Activated T-helper 17 cell treated with anti-CD3 and anti-CD28 coated beads, Interleukin-2, amount 50 U/mL, for 72 hours (primary cell): ENCODE measurements around the gene LRP1B. TPM values are rescaled to one million over a fixed set of nuclear protein-coding genes. Genes with fewer than 3 reads are reported as not detected.

Source experiments
- ATAC-seq: fragments of 150-1000 bp; cut with Tn5 transposase; replicated peaks from 2 replicates; pipeline ENCODE4 v1.10.0; 2021; ENCODE audit warnings: mild to moderate bottlenecking, moderate library complexity
- H3K27ac Mint-ChIP-seq: one replicate; pipeline ENCODE4 v1.8.0; 2022; ENCODE audit warnings: mixed read lengths
- H3K27me3 Mint-ChIP-seq: one replicate; pipeline ENCODE4 v1.8.0; 2022; ENCODE audit warnings: mixed read lengths
- H3K36me3 Mint-ChIP-seq: one replicate; pipeline ENCODE4 v1.8.0; 2022; ENCODE audit warnings: low read depth, mild to moderate bottlenecking, mixed read lengths
- H3K4me1 Mint-ChIP-seq: one replicate; pipeline ENCODE4 v1.8.0; 2022; ENCODE audit warnings: mixed read lengths
- H3K4me3 Mint-ChIP-seq: one replicate; pipeline ENCODE4 v1.8.0; 2022; ENCODE audit warnings: mild to moderate bottlenecking, mixed read lengths
- H3K9me3 Mint-ChIP-seq: one replicate; pipeline ENCODE4 v1.8.0; 2022; ENCODE audit warnings: mixed read lengths
- total RNA-seq, 2 donors: library from RNA; stranded (reverse); gene quantifications; one replicate each; pipeline ENCODE4 v1.2.3, GENCODE V29; 2022

LRP1B gene
- total RNA-seq = not detected

DNA sequence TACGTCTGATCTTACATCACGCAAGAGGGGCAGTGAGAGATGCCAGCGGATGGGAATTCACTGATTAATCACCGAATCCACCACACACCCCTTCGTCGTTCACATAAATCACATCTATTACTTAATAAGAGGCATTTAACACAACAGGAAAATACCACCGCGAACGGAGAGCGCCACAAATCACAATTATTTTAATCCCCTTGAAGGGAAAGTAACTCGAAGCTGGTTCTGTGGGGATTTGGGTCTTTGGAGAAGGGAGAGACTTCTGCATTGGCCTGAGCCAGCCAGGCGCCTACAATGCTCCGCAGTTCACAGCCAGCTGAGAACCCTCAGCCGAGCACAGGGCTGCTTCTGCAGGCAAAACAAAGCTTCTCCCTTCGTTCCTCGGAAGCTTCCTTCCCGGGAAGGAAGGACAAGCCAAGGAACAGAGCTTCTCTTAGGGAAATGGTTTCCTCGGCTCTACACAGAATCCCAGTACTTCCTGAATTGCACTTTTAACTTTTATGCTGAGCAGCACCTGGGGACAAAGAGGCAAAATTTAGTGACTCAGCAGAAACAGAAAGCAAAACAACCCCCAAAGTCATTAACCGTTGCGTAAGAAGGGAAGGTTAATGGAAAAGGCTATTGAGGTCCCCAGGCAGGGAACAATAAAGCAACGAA lies at the start of gene LRP1B:
TSS of gene LRP1B (minus strand) at position 7 of the 660 bp plus-strand sequence. CDS start 287 bp downstream, outside the sequence.
- no peak within 1 kb of the TSS for H3K4me3 Mint-ChIP-seq
- H3K36me3 Mint-ChIP-seq = no peaks in the 10 kb centered on the region
- H3K27ac Mint-ChIP-seq = no peak within 1 kb of the TSS
- H3K27me3 Mint-ChIP-seq = peaks cover 15% of the 10 kb centered on the region
- H3K9me3 Mint-ChIP-seq = peaks cover 11% of the 10 kb centered on the region
- no peak for ATAC-seq
- H3K4me1 Mint-ChIP-seq = no peaks in the 10 kb centered on the region

DNA sequence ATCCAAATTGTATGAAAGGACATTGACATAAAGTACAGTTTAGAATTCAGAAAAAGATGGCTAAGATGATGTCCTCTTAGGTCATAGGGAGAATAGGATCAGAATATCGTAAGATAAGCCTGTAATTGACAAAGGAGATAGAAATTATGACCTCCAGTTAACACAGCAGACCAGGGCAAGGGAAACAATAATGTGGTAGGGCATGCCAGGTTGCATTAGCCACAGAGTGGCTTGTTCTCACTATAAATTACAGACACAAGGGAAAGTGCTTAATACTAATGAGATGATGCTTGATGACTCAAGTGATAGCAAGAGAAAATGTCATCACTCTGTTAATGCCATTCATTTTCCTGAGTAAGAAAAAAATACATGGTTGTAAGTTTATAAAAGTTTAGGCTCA lies 48.9 kb upstream of the LRP1B start:
- no peak for ATAC-seq
- Mint-ChIP-seq H3K27ac (no peak overlapping the region), H3K4me3 (no peak overlapping the region), H3K27me3 (no peaks in the 10 kb centered on the region), H3K4me1 (no peaks in the 10 kb centered on the region), H3K9me3 (peaks cover 10% of the 10 kb centered on the region), H3K36me3 (no peaks in the 10 kb centered on the region)

DNA sequence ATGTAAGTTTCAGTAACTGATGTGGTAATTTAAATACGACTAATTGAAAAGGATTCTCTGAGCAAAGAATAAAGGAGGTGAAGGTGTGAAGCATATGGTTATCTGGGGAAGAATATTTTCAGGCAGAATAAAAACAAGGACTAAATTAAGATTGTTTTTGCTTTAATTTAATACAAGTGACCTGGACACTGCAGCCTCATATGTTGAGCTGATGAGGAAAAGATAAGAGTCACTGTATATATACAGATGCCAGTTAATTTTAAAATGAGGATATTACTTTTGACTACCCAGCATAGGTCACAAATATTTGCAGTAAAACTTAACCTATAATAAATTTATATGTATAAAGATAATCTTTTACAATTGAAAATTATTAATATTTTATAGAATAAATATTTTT lies 47.8 kb upstream of the LRP1B start:
- H3K9me3 Mint-ChIP-seq = peaks cover 10% of the 10 kb centered on the region

DNA sequence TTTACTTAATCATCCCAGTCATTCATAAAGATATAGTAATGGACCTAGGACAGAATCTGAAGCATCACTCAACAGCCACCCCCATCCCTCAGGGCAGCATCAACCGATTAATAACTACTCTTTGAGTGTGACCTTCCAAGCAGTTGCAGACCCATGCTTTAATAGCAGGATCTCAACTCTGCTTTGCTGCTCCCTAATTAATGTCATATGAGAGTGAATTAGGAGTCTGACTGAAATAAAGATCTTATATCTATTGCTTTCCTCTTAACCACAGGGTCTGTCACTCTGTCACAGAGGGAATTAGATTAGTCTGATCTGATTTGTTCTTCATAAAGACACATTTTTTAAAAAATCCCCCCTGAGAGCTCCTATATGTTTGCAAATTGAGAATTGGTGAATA lies 46.1 kb upstream of the LRP1B start:
- no peak for ATAC-seq
- H3K36me3 Mint-ChIP-seq = no peaks in the 10 kb centered on the region
- no peak overlapping the region for H3K4me3 Mint-ChIP-seq
- H3K27ac Mint-ChIP-seq = no peak overlapping the region
- H3K27me3 Mint-ChIP-seq = no peaks in the 10 kb centered on the region
- no peaks in the 10 kb centered on the region for H3K4me1 Mint-ChIP-seq
- H3K9me3 Mint-ChIP-seq = peaks cover 8% of the 10 kb centered on the region

More for the DNA sequence above, 47.8 kb upstream of the LRP1B start:
- Mint-ChIP-seq H3K27ac (no peak overlapping the region), H3K4me1 (no peaks in the 10 kb centered on the region), H3K36me3 (no peaks in the 10 kb centered on the region), H3K27me3 (no peaks in the 10 kb centered on the region), H3K4me3 (no peak overlapping the region)
- no peak for ATAC-seq

DNA sequence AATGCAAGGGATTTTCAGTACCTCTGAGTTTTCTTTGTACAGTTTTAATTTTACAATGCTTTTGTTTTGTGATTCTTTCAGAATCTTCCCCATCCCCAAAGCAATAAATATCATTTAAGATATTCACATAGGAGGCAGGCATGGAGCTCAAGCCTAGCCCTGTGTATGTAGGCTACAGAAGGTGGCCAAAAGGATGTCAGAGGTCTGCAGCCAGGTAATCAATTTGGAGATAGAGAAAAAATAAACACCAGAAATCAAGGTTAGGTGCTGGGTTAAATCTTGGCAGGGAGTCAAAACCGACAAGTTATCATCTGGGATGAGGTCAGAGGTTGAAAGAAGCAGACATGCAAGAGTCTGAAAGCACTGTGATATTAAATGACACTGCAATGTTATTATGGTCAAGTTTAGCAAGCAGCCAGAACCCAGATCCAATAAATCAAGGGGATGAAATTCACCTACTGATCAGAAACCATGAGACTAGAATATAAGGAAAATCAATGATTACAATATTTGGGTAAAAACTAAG lies 45.1 kb upstream of the LRP1B start:
- Mint-ChIP-seq H3K27me3 (no peaks in the 10 kb centered on the region), H3K4me3 (no peak overlapping the region), H3K27ac (no peak overlapping the region), H3K36me3 (no peaks in the 10 kb centered on the region), H3K4me1 (no peaks in the 10 kb centered on the region), H3K9me3 (peaks cover 16% of the 10 kb centered on the region)
- ATAC-seq = no peak

DNA sequence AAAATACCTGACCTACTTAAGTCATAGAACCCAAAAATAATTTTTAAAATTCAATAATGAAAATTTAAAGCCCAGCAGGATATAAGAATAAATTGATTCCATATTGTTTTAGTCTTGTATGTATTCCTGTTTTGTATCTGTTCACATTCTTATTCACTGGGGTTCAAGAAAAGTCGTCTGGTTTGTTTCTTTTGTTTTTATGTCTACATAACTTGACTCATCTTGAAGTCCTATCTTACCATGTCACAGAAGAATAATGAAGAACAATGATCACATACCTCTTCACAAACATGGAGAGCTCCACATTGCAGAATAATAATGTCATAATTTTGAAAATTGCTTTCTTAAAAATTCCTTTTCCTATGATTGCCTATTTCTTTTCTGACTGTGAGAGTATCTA lies 43.4 kb upstream of the LRP1B start:
- Mint-ChIP-seq H3K4me3 (no peak overlapping the region), H3K27ac (no peak overlapping the region)
- ATAC-seq = no peak

DNA sequence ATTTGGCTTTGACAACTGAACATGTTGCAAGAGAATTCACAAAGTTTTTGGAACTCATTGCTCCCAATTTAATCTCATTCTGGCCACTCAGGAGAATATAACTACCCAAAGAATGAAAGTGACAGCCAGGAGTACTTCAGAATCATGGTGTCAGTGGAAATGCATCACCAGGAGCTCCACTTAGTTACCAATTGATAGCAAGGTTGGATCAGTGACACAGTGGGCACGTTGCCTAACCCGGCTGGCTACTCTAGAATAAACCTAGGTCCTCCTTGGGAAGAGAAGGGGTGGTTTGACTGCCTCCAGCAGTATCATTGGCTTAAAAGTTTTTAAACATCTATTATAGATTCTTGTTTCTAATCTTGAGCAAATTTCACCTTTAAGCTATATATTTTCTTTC lies 40.0 kb upstream of the LRP1B start:
- Mint-ChIP-seq H3K27ac (no peak overlapping the region), H3K4me1 (no peaks in the 10 kb centered on the region), H3K4me3 (no peak overlapping the region), H3K9me3 (peaks cover 12% of the 10 kb centered on the region), H3K36me3 (no peaks in the 10 kb centered on the region), H3K27me3 (no peaks in the 10 kb centered on the region)
- no peak for ATAC-seq

More for the DNA sequence above, 43.4 kb upstream of the LRP1B start:
- Mint-ChIP-seq H3K4me1 (no peaks in the 10 kb centered on the region), H3K27me3 (no peaks in the 10 kb centered on the region), H3K36me3 (no peaks in the 10 kb centered on the region), H3K9me3 (peaks cover 11% of the 10 kb centered on the region)

DNA sequence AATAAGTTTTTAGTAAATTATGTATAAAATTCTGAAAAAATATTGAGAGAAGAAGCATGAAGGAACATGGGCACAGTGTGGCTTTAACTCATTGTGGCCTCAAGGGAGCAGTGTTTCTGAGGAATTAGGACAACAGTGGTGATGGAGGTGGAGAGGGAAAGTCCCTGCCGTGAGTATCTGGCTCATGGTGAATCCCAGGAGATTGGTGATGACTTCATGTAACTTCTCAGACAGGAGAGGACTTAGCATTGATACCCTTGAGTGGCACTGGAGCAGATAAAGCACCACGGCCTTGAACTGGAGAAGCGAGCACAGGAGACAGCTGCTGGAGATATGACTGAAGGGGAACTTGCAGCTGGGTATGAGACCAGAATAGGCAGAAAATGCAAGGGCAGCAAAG lies 35.0 kb upstream of the LRP1B start:
- Mint-ChIP-seq H3K9me3 (peaks cover 13% of the 10 kb centered on the region), H3K27me3 (no peaks in the 10 kb centered on the region), H3K36me3 (no peaks in the 10 kb centered on the region), H3K4me3 (no peak overlapping the region), H3K4me1 (no peaks in the 10 kb centered on the region), H3K27ac (no peak overlapping the region)
- no peak for ATAC-seq

DNA sequence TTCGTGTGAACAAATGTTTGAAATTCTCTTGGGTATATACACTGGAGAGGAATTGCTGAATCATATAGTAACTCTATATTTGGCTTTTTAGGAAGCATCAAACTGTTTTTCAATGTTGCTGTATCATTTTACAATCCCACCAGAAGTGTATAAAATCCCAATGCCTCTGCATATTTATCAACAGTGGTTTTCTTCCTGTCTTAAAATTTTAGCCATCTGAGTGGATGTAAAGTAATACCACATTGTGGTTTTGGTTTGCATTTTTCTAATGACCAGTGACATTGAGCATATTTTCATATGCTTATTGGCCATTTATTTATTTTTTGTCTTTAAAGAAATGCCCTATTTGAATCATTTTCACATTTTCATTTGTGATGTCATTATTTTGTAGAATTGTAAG lies 22.8 kb upstream of the LRP1B start:
- H3K4me1 Mint-ChIP-seq = no peaks in the 10 kb centered on the region
- no peak overlapping the region for H3K4me3 Mint-ChIP-seq
- H3K27me3 Mint-ChIP-seq = no peaks in the 10 kb centered on the region
- H3K9me3 Mint-ChIP-seq = peaks cover 4% of the 10 kb centered on the region
- H3K27ac Mint-ChIP-seq = no peak overlapping the region
- ATAC-seq = no peak
- no peaks in the 10 kb centered on the region for H3K36me3 Mint-ChIP-seq

DNA sequence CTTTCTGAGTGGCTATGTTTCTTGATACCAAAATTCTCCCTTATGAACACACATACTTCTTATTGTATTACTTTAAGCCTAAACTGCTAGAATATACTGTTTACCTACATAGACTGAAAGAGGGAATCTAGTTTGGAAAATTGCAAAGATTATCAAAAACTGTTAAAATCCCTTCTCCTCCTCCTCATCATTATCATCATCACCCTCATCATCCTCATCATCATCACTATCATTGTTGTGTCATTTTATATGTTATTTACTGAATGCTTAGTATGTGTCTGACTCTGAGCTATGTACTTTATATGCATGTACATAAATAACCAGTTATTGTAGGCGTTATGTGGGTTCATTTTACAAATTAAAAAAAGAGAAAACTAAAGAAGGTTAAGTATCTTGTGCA lies 19.6 kb upstream of the LRP1B start:
- no peaks in the 10 kb centered on the region for H3K27me3 Mint-ChIP-seq
- no peaks in the 10 kb centered on the region for H3K4me1 Mint-ChIP-seq
- no peak overlapping the region for H3K4me3 Mint-ChIP-seq
- ATAC-seq = no peak
- H3K9me3 Mint-ChIP-seq = no peaks in the 10 kb centered on the region
- no peak overlapping the region for H3K27ac Mint-ChIP-seq
- H3K36me3 Mint-ChIP-seq = no peaks in the 10 kb centered on the region

DNA sequence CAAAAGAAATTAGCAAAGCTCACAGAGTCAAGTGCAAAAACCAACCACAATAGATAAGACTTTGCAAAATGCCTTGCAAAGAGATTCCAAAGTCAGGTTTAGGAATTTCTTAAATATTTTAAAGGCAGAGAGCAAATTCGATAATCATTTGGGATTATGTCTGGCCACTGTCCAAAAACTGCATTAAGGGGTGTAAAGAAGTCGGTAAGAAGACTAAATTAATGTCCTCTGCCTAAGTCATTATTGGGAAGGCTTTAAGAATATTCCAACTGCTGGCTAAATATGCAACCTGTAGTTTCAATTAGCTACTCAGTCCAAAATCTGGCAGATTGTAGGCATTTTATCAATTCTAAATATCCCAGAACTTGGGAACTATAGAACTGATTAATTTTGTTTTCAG lies 13.7 kb upstream of the LRP1B start:
- no peak overlapping the region for H3K4me3 Mint-ChIP-seq
- ATAC-seq = no peak
- H3K4me1 Mint-ChIP-seq = no peaks in the 10 kb centered on the region
- no peak overlapping the region for H3K27ac Mint-ChIP-seq
- H3K9me3 Mint-ChIP-seq = no peaks in the 10 kb centered on the region
- no peaks in the 10 kb centered on the region for H3K27me3 Mint-ChIP-seq
- H3K36me3 Mint-ChIP-seq = no peaks in the 10 kb centered on the region

DNA sequence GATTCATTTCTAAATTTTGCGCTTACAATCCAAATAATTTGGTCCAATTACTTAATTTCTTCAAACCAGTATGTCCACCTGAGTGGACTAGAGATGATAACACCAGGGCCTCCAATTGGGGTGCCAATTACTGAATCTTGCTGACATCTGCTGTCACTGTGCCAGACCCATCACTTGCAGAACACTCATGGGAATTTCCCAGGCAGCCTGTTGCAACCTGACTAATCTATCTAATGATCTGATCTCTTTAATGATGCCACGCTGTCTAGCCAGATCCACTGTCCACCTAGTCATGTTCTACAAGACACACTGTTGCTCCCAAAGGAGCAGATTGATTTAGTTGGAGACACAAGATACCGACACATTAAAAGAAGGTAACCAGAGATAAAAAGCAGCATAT lies 11.8 kb upstream of the LRP1B start:
- no peak for ATAC-seq
- Mint-ChIP-seq H3K27me3 (no peaks in the 10 kb centered on the region), H3K27ac (no peak overlapping the region), H3K4me3 (no peak overlapping the region), H3K4me1 (no peaks in the 10 kb centered on the region), H3K36me3 (no peaks in the 10 kb centered on the region), H3K9me3 (no peaks in the 10 kb centered on the region)

DNA sequence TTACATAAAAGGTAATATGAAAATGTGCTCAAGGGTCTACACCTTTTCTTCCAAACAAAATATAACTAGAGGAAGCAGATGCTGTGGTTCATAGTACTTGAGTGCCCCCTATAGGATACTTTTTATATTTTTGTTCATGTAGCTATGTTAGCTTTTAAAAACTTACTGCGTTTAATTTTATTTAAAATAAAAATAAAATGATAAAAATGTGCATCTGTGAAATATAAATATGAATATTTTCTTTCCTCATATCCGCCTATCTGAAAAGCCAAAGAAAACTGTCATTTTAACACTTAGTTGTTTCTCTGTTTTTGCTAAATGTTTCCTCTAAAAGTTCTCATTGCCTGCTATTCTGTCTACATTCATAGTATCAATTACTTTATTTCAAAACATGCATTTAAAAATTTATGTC lies 9.6 kb upstream of the LRP1B start:
- ATAC-seq = no peak
- no peak overlapping the region for H3K4me3 Mint-ChIP-seq
- no peaks in the 10 kb centered on the region for H3K9me3 Mint-ChIP-seq
- H3K36me3 Mint-ChIP-seq = no peaks in the 10 kb centered on the region
- H3K4me1 Mint-ChIP-seq = no peaks in the 10 kb centered on the region
- H3K27me3 Mint-ChIP-seq = no peaks in the 10 kb centered on the region
- H3K27ac Mint-ChIP-seq = no peak overlapping the region

DNA sequence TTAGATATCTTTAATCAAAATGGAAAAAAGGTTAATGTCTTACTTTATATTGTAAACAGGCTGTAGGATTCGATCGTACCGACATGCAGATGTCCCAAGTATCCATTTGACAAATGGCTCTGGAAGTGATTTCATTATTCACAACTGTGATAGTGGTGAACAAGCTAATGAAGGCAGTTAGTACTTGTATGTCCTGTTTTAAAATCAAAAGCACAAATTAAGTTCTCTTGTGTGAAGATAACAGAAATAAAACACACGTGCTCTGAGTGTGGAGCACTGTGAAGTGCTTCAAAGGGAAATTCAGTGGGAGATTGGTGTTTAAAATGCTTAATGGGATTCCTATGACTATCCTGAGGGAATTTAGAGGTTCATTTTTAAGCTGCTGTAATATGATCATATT lies 8.6 kb upstream of the LRP1B start:
- Mint-ChIP-seq H3K4me3 (no peak overlapping the region), H3K27ac (no peak overlapping the region)

DNA sequence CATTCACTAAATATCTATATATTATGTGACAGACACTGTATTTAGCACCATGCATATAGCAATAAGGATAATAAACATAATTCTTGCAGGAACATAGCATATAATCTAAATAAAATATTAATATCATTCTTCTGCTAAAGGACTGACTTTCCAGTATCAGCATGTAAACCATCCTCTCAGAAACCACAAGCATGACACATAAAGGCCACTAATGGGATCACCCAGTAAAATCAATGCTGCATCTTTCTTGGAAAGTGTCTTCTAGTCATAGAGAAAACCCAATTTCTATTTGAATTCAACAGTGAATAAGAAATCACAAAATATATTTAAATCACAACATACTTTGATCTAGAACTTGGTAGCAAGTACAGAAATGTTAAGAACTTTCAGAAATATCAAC lies 5.8 kb upstream of the LRP1B start:
- Mint-ChIP-seq H3K4me1 (no peaks in the 10 kb centered on the region), H3K27me3 (peaks cover 7% of the 10 kb centered on the region)

More for the DNA sequence above, 8.6 kb upstream of the LRP1B start:
- Mint-ChIP-seq H3K9me3 (no peaks in the 10 kb centered on the region), H3K27me3 (no peaks in the 10 kb centered on the region), H3K4me1 (no peaks in the 10 kb centered on the region), H3K36me3 (no peaks in the 10 kb centered on the region)
- no peak for ATAC-seq

DNA sequence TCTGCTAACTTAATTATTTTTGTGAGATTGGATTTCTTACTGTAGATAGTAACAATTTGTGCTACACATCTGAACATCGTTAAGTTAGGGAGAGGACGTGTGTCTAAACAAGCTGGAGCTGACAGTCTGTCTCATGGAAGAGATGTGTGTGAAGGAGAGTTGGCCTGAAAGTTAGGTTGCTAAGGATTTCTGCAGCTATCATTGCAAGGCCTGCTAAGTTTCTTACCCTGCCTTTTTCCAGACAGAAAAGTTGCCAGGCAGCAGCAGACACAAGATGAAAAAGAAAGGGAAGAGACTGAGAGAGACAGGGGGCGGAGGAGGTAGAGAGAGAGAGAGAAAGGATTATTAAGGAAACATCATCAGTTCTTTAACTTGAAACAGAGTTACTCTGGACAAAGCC lies 4.1 kb upstream of the LRP1B start:
- H3K36me3 Mint-ChIP-seq = no peaks in the 10 kb centered on the region
- H3K4me3 Mint-ChIP-seq = no peak overlapping the region
- peaks cover 7% of the 10 kb centered on the region for H3K9me3 Mint-ChIP-seq
- H3K27ac Mint-ChIP-seq = no peak overlapping the region
- H3K27me3 Mint-ChIP-seq = peaks cover 15% of the 10 kb centered on the region
- no peaks in the 10 kb centered on the region for H3K4me1 Mint-ChIP-seq
- ATAC-seq = no peak

More for the DNA sequence above, 5.8 kb upstream of the LRP1B start:
- H3K9me3 Mint-ChIP-seq = peaks cover 4% of the 10 kb centered on the region
- H3K27ac Mint-ChIP-seq = no peak overlapping the region
- no peak for ATAC-seq
- no peak overlapping the region for H3K4me3 Mint-ChIP-seq
- no peaks in the 10 kb centered on the region for H3K36me3 Mint-ChIP-seq
